ENCODE results near the gene CDH4. TPM values are rescaled to one million over a fixed set of nuclear protein-coding genes. Genes with fewer than 3 reads are reported as not detected.
"Not testable (repeated sequence)": the region's sequence is repeated elsewhere in the genome, so short reads cannot be mapped to it uniquely, and the experiment has no call there.

CDH4 gene
- total RNA-seq, 1 experiment from 2014 or later = not detected

DNA sequence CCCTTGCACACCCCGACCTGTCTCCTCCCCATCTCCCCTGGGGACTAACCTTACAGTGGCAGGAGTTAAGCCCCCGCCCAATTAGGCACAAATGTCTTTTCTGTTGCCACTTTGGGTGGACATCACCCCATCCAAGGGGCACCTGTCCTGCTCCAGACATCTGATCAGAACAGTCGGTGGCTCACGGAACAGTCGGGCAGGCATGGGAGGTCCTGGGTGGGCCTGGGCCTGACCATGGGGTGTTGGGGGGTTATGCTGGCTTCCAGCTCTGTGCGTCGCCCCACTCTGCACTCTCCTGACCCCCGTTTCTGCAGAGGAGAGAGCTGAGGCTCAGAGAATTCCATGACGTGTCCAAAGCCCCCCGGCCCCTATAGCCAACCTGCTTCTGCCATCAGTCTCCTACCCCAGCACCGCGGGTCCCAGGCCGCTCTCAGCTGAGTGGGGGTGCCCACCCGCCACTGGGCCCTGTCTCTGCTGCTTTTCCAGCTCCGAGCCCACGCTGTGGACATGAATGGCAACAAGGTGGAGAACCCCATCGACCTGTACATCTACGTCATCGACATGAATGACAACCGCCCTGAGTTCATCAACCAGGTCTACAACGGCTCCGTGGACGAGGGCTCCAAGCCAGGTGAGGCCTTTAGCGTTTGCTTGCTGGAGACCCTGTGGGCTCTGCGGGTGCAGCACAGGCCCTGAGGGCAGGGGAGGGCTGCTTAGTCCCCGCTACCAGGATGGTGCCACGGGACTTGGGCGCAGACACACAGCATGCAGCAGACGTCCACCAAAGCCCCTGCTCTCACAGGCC lies 600.4 kb downstream of the CDH4 start:
- Histone ChIP-seq H2AFZ (no peak overlapping the region), H3K27me3 (ENCODE audit: insufficient read depth, low read depth) (peaks cover 95% of the 10 kb centered on the region), H3K4me3 (no peak overlapping the region), H3F3A (ENCODE audit: insufficient read depth, low read depth) (no peaks in the 10 kb centered on the region), H3K9me2 (ENCODE audit: insufficient read depth) (no peaks in the 10 kb centered on the region), H3K4me2 (no peak overlapping the region), H3K36me3 (ENCODE audit: low read depth) (no peaks in the 10 kb centered on the region), H3K79me2 (ENCODE audit: low read depth) (no peaks in the 10 kb centered on the region), H3K9me3 (ENCODE audit: insufficient read depth, low read depth) (no peaks in the 10 kb centered on the region), H4K20me1 (ENCODE audit: insufficient read depth) (no peaks in the 10 kb centered on the region), H3K4me1 (replicated peaks; ENCODE audit: insufficient read depth) (no peaks in the 10 kb centered on the region), H3K27ac (no peak overlapping the region)
- intact Hi-C loops (cut with micrococcal nuclease; ENCODE audit: unreplicated experiment) = no loop called here
- no TSS peak for BruUV-seq (replicated peaks)
- no peak for DNase-seq
- ChIA-PET POLR2A (ENCODE audit: unreplicated experiment) (no interaction called here), CTCF (no interaction called here)
- TF ChIP-seq EZH2 (IDR thresholded peaks at IDR 0.05; ENCODE audit: low read depth) = no peak
- TF ChIP-seq, protein P1, sequence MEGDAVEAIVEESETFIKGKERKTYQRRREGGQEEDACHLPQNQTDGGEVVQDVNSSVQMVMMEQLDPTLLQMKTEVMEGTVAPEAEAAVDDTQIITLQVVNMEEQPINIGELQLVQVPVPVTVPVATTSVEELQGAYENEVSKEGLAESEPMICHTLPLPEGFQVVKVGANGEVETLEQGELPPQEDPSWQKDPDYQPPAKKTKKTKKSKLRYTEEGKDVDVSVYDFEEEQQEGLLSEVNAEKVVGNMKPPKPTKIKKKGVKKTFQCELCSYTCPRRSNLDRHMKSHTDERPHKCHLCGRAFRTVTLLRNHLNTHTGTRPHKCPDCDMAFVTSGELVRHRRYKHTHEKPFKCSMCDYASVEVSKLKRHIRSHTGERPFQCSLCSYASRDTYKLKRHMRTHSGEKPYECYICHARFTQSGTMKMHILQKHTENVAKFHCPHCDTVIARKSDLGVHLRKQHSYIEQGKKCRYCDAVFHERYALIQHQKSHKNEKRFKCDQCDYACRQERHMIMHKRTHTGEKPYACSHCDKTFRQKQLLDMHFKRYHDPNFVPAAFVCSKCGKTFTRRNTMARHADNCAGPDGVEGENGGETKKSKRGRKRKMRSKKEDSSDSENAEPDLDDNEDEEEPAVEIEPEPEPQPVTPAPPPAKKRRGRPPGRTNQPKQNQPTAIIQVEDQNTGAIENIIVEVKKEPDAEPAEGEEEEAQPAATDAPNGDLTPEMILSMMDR (conservative IDR thresholded peaks at IDR 0.05) = no peak

DNA sequence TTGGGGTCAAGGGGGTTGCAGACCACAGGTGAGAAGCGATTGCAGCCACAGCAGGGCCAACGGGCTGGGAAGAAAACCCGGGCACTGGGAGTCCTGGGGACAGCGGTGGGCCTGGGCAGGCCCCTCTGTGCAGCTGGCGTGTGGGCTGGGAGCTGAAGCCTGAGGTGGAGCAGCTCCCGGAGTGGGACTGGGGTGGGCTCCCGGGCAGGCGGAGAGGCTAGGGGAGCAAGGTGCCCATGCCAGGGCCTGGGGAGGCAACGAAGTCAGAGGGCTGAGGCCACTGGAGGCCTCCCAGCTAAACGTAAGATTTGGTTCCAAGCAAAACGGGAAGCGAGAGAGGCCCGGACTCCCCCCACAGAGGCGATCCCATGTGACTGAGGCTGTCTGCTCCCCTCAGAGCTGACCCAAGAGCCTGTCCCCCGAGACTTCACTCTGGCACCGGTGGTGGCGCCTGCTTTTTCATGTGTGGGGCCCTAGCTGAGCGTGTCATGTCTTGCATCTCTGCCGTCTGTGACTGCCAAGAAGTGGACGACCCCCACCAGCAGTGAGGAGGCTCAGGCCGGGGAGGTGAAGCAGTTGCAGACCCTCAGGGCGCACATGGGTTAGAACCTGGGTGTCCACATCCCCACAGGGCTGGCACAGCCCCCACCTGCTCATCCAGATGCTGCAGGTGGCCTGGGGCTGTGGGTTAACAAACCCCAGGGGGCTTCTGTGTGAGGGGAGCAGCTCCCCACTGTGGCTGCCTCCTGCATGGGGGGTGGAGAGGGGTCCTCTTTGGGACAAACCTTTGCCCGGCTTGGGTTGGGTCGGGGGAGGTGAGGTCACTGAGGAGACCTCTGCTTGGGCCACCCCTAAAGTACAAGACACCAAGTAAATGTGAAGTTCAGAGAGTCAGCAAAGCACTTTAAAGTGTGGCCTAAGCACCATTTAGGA lies 601.3 kb downstream of the CDH4 start:
- ChIA-PET CTCF (no interaction called here), POLR2A (ENCODE audit: unreplicated experiment) (no interaction called here)
- no peak overlapping the region for H3K4me3 ChIP-seq
- no peaks in the 10 kb centered on the region for H3K9me2 ChIP-seq (ENCODE audit: insufficient read depth)
- H2AFZ ChIP-seq = no peak overlapping the region
- no peak overlapping the region for H3K4me2 ChIP-seq
- H4K20me1 ChIP-seq (ENCODE audit: insufficient read depth) = no peaks in the 10 kb centered on the region
- H3K36me3 ChIP-seq (ENCODE audit: low read depth) = no peaks in the 10 kb centered on the region
- TF ChIP-seq, protein P1 (conservative IDR thresholded peaks at IDR 0.05) = no peak
- no peak for TF ChIP-seq EZH2 (IDR thresholded peaks at IDR 0.05; ENCODE audit: low read depth)
- no peaks in the 10 kb centered on the region for H3K79me2 ChIP-seq (ENCODE audit: low read depth)
- intact Hi-C loops (cut with micrococcal nuclease; ENCODE audit: unreplicated experiment) = no loop called here
- peaks cover 95% of the 10 kb centered on the region for H3K27me3 ChIP-seq (ENCODE audit: insufficient read depth, low read depth)
- no peaks in the 10 kb centered on the region for H3K9me3 ChIP-seq (ENCODE audit: insufficient read depth, low read depth)
- no peaks in the 10 kb centered on the region for H3F3A ChIP-seq (ENCODE audit: insufficient read depth, low read depth)
- DNase-seq = no peak
- no peak overlapping the region for H3K27ac ChIP-seq
- no TSS peak for BruUV-seq (replicated peaks)
- no peaks in the 10 kb centered on the region for H3K4me1 ChIP-seq (replicated peaks; ENCODE audit: insufficient read depth)

DNA sequence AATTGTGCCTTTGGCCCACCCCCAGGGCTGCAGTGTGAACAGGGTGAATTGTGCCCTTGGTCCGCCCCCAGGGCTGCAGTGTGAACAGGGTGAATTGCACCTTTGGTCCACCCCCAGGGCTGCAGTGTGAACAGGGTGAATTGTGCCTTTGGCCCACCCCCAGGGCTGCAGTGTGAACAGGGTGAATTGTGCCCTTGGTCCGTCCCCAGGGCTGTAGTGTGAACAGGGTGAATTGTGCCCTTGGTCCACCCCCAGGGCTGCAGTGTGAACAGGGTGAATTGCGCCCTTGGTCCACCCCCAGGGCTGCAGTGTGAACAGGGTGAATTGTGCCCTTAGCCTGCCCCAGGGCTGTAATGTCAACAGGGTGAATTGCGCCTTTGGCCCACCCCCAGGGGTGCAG lies 602.5 kb downstream of the CDH4 start:
- CTCF ChIA-PET = not testable (repeated sequence)

More for the DNA sequence above, 602.5 kb downstream of the CDH4 start:
- BruUV-seq (replicated peaks); H3K36me3 ChIP-seq (ENCODE audit: low read depth); intact Hi-C loops (cut with micrococcal nuclease; ENCODE audit: unreplicated experiment); H3K27ac ChIP-seq; H3K9me3 ChIP-seq (ENCODE audit: insufficient read depth, low read depth); H3K4me1 ChIP-seq (replicated peaks; ENCODE audit: insufficient read depth); H3K4me2 ChIP-seq; DNase-seq; H2AFZ ChIP-seq; H3K9me2 ChIP-seq (ENCODE audit: insufficient read depth); H3K4me3 ChIP-seq; H3F3A ChIP-seq (ENCODE audit: insufficient read depth, low read depth); H3K79me2 ChIP-seq (ENCODE audit: low read depth); H4K20me1 ChIP-seq (ENCODE audit: insufficient read depth); POLR2A ChIA-PET (ENCODE audit: unreplicated experiment): not testable (repeated sequence)
- H3K27me3 ChIP-seq (ENCODE audit: insufficient read depth, low read depth) = peaks cover 95% of the 10 kb centered on the region
